HG02759 (cell line): ENCODE measurements around the gene WAPL.

ENCODE experiments used
- ATAC-seq: cut with Tn5 transposase; IDR thresholded peaks from one replicate; pipeline ENCODE4 v1.9.1; 2021; ENCODE audit warnings: mild to moderate bottlenecking, moderate library complexity; ENCODE audit not compliant: unreplicated experiment

WAPL gene

DNA sequence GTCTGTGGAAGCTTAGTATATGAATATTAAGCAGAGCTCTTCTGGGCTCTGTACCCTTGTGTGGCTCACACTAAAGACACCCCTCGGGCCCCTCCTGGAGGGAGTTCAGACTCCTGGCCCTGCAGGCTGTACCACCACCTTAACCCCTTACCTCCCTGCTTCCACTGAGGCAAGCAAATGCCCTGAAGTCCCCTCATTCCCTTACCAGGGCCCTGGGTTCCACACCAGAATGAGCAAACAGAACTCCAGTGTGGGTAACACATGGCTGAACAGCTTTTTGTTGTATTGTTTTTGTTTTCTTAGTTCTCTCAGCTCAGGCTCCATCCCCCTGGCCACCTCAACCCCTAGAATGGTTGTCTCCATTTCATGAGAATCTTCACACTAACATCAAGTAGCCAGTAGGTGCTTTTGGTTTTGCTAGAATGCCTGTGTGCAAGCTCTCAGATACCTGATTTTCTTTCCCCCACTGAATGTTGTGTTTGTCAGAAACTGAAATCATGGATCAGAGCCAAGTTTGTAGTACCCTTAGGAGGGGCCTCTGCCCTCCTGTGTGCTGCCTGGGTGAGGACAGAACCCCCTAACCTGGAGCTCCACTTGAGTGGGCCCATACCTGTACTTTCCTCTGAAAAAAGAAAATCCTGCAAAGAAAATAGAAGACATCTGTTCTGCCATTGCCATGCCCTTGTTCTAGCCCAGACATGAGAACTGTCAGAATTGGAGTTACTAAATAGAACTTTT lies 2.8 kb upstream of the WAPL start:
- no peak for ATAC-seq

DNA sequence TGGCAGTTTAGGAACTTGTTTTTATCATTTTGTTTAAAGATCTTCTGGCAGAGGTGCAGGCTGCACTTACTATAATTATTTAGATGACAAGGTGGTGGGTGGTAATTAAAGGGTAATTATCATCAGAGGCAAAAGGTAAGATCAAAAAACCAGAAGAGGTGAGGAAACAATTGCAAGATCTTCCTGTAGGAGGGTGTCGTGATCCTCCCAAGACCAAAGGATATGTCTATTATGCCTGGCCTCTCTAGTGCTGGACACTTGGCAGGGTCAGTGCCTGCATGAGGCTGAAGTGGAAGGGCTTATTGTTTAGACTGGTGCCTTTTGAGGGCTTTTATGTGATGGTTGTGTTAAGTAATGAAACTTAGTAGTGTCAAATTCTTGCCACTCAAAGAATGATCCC lies 1.8 kb upstream of the WAPL start:
- no peak for ATAC-seq

DNA sequence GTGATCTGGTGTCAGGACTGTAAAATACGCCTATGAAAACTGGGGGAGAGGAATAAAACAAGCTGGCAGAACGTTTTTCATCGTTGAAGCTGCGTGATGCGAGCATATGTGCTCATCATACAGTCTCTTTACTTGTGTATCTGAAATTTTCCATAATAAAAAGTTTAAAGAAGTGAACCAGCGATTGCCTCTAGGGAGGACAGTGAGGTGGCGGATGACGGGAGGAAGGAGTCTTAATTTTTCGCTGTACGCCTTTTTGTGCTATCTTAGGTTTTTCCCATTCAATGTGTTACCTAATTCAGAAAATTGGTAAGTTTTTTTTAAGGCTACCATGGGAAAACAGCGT lies 891 bp upstream of the WAPL start:
- no peak for ATAC-seq

DNA sequence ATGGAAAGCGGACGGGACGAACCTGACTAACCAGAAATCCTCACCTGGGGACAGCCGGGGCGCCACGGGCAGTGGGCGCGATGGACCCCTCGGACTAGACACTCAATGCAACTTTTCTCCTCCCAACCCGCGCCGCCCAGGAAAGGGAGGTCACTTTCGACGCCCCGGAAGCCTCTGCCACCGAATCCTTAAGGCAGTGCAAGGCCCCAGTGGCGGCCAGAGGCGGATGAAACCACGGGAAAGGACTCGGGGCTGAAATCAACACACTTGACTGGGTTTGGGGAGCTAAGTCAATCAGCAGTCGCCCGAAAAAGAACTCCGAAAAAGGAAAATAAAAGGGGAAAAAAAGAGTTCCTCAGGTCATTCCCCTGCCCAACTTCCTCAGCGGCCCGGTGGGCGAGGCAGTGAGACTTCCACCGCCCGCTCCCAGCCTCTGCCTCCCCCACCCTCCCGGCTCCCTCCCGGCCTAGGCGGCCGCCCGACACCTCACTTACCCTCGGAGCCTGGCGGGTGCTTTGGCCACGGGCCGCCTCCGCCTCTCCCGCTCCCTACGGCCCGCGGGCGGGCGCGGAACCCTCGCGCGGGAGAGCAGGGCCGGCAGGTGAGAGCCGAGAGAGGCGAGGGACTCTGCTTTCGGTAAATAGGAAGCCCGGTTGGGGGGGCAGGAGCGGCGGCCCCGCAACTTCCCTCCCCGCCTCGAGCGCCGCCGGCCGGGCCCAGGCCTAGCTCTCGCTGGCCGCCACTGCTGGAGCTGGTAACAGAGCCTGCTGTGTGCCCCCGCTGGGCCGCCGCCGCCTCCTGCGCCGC lies 518 bp downstream of the WAPL start:
- peak; percentile 29 for ATAC-seq

DNA sequence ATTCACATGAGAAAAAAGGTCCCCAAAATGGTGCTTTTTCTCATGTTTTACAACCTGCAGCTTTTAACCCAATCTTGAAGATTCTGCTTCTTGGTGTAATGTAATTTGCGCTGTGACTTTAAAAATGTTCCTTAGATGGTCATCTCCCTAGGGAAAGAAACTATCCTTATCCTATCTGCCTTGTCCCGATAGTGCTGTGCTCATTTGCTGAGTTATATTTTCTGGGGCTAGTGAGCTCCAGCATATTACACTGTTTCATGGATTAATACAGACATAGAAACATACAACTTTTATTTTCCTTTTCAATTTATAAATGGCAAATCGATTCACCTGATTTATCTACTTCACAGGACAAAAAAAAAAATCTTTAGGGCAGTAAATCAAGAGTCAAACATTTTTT lies 2.8 kb downstream of the WAPL start:
- no peak for ATAC-seq

DNA sequence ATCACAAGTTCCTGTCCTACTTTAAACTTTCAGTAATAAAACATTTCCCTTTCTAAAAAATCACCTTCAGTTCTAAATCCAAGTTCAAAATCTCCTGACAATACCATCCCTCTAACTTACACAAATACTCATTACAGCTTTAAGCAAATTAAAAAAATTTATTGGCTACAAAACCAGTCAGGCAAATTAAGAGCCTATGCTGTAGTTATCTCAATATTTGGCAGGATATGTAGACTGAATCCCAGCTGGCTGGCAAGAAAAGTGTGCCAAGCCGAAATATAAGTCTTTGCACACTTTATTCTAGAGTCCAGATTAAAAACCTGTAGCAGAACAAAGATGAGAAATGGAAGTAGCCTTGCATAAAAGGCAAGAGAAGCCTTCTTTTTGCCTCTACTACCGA lies 9.5 kb downstream of the WAPL start:
- ATAC-seq, result no peak

DNA sequence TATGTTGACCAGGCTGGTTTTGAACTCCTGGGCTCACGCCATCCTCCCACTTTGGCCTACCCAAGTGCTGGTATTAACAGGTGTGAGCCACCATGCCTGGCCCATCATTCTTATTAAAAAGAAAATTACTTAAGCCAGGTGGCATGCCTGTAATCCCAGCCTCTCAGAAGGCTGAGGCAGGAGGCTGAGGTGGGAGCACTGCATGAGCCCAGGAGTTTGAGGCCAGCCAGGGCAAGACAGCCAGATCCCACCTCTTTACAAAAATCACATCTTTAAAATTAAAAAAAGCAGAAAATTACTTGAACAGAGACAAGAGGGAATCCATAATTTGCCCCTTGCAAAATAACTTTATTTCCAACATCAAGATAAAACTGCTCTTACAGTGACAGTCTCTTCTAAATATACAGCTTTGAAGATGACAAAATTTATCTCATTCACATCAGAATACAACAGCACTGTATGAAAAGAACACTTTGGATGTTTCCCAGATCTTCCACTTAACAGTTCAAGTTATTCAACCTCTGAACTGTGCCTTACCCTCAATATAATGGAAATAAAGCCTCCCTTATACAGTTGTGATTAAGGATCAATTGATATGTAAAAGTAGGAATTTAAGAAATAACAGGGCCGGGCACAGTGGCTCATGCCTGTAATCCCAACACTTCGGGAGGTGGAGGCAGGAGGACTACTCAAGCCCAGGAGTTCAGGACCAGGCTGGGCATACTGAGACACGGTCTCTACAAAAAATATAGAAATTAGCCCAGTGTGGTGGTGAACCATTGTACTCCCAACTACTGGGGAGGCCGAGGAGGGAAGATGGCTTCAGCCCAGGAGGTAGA lies 10.3 kb downstream of the WAPL start:
- ATAC-seq, result no peak

DNA sequence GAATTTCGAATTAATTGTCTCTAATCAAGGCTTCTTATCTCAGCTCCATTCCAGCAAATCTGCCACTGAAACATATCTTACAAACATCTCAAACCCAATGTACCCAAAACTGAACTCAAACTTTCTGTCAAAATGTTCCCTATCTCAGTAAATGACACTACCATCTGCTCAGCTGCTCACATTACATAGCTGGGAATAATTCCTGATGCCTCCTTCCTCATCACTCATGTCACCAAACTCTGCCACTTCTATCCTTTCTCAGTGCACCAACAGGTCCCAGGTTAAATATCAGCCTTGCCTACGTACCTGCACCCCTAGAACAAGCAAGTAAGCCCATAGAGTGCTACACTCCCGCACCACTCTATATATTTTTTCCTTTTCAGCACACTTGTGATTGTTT lies 12.4 kb downstream of the WAPL start:
- no peak for ATAC-seq

DNA sequence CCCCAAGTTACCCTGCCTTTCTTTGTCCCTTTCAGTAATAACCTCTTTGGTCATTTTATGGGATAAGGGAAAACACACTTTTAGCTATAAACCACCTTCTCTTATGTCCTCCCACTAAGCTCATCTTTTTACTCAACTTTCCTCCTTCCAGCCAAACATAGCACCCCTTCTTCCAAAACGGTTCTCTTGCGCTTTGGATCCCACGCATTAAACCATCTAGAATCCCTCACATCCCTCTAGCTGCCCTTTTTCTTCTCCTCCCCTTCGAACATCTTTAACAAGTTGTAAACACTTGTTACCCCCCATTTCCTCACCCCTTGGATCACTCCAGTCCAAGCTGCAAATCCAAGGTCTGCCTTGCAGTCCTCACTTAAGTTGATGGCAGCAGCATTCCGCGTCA lies 13.4 kb downstream of the WAPL start:
- ATAC-seq, result no peak

DNA sequence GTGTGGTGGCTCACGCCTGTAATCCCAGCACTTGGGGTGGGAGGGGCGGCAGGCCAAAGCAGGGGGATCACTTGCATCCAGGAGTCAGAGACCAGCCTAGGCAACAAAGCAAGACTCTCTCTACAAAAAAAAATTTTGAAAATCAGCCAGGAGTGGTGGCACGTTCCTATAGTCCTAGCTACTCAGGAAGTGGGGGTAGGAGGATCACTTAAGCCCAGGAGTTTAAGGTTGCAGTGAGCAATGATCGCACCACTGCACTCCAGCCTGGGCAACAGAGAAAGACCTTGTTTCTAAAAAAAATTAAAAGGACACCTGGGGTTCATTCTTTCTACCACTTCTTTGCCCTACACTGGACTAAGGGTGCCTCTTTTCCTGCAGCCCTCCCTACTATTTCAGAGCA lies 15.1 kb downstream of the WAPL start:
- no peak for ATAC-seq

DNA sequence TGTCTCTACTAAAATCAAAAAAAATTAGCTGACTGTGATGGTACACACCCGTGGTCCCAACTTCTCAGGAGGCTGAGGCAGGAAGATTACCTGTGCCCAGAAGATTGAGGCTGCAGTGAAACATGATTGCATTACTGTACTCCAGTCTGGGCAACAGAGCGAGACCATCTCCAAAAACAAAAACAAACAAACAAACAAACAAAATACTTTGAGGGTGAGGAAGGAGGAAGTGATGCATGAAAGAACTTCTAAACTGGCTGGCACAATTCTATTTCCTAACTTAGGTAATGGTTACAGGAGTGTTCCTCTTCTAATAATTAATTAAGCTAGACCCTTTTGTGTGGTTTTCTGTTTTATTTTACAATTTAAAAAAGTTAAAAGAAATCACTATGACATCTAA lies 15.5 kb downstream of the WAPL start:
- ATAC-seq, result no peak

DNA sequence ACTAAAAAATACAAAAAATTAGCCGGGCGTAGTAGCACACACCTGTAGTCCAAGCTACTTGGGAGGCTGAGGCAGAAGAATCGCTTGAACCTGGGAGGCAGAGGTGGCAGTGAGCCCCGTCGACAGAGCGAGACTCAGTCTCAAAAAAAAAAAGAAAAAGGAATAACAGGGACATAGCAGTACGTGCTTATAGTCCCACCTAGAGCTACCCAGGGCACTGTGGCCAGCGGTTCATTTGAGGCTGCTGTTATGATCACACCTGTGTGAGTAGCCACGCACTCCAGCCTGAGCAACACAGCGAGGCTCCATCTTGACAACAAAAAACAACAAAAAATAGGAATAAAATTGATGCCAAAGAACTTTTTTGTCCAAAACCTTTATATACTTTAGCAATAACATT lies 17.1 kb downstream of the WAPL start:
- ATAC-seq, result no peak

DNA sequence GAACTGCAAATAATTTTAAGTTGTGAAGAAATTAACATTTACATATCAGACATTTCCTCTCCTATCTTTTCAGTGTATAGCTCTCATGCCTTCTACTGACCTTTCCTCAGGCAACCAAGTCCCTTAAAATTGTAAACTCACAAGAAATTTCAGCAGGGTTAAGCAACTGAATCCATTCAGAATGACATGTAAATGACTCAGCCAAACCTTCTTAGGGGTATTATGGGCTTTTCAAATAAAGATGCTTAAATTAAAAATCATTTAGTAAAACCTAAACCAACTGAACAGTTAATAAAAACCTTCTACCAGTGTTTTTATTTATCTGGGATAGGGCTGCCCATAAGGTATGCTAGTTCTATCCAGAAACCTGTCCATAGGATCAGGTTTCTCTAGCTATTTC lies 20.7 kb downstream of the WAPL start:
- ATAC-seq, result no peak

DNA sequence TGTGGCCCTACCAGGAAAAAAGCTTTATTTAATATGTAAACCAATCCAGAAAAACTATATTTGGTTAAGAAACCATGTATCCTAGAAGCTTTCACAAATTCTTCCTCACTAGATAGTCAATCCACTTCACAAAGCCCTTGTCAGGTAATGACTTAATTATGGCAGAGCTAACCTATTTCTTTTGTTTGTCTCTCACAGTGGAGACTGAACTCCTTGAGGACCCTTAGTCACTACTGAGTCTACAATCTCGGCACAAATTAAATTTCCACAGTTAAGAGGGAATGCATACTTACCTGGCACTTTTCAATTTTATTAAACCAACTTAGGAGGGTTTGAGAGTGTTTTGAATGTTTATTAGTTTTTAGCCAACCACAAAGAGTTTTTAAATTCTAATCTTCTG lies 23.0 kb downstream of the WAPL start:
- no peak for ATAC-seq

DNA sequence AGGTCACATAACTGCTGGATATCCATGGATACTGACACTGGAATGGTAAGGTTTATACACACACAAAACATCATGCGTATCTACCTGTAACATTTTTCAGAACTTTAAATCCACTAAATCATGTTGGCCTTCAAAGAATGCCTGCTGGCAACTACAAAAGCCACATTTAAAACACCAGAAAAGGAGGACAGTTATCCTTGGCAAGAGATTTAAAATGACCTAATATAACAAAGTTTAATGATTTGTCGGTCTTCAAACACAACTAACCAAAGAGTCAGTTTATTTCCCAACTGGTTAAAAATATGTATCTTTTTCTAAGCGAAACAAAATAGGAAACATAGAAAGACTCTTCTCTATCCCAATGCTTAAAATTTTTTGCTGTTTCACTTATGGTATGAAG lies 24.0 kb downstream of the WAPL start:
- no peak for ATAC-seq

DNA sequence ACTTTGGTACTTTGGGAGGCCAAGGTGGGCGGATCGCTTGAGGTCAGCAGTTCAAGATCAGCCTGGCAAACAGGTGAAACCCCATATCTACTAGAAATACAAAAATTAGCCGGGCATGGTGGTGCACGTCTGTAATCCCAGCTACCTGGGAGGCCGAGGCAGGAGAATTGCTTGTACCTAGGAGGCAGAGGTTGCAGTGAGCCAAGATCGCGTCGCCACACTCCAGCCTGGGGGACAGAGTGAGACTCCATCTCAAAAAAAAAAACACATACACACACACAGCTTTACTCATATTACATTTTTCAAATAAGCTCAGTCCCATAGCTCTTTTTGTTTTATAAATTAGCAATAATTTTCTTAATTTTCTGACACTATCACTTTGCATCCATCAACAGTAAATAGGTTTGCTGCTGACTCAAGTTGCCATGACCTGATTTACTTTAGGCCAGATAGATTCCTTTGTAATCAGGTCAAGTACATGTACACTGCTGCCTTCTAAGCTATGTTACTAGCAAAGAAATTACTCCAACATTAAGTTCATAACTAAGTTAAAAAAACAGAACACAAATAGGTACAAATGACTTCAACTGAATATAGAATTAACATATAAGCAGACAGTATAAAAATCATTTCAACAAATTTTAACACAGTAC lies 31.5 kb downstream of the WAPL start:
- no peak for ATAC-seq

DNA sequence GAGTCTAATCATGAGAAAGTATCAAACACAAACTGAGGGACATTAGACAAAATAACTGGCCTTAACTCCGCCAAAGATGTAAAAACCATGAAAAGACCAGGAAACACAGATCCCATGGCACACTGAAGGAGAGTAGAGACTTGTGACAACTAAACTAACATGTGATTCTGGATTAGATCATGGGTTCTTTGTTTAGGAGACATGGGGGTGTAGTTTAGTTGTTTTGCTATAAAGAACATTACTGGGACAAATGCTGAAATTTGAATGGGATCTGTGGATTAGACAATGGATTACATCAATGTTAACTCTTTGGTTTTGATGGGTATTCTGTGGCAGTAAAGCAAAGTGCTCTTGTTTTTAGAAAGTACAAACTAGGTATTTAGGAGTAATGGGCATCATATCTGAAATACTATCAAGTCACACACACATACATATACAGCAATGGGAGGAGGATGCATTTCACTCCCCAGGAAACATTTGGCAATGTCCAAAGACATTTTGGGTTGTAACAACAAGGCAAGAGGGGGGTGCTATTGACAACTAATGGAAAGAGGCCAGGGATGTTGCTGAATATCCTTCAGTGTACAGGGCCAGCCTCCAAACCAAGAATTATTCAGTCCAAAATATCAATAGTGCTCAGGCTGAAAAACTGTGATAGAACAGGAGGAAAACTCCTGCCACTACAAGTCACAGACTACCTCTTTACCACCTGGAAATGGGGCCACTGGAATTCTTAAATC lies 32.4 kb downstream of the WAPL start:
- ATAC-seq, result no peak

DNA sequence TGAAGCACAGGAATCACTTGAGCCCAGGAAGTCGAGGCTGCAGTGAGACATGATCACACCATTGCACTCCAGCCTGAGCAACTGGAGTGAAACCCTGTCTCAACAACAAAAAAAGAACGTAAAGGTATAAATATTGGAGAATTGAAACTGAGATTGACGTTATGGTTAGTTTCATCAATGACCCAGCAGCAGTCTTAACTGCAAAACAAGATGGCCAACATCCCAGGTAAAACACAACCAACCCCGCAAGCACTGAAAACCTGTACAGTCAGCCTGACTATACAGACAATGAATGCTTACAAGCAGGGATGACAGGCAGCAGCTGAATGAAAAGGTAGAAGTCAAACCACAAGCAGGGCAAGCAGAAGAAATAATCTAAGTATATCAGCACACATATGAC lies 34.7 kb downstream of the WAPL start:
- peak; percentile 55 for ATAC-seq

DNA sequence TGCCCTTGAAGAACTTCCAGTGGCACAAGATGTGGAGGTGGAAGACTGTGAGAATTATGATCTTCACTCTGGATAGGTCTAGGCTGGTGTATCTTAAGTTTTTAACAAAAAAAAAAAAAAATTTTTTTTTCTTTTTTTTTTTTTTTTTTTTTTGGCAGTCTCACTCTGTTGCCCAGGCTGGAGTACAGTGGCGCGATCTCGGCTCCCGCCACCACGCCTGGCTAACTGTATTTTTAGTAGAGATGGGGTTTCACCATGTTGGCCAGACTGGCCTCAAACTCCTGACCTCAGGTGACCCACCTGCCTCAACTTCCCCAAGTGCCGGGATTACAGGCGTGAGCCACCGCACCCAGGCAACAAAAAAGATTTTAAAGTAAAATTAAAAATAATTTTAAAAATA lies 37.9 kb downstream of the WAPL start:
- no peak for ATAC-seq

DNA sequence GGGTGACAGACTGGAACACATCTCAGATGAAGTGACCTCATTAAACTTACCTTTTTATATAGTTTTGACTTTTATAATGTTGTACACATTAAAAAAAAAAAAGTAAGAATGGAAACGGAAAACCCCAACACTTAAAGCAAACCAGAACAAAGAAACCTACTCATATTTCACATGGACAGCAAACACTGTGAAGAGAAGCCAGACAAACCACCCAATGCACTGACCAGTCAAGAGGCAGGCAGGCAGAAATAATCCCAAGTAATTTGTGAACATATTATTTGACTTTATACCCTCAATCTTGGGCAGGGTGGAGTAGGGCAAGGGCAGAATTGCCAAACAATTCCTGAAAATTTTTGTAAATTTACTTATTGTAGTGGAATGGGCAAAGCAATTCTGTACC lies 39.8 kb downstream of the WAPL start:
- ATAC-seq, result no peak

DNA sequence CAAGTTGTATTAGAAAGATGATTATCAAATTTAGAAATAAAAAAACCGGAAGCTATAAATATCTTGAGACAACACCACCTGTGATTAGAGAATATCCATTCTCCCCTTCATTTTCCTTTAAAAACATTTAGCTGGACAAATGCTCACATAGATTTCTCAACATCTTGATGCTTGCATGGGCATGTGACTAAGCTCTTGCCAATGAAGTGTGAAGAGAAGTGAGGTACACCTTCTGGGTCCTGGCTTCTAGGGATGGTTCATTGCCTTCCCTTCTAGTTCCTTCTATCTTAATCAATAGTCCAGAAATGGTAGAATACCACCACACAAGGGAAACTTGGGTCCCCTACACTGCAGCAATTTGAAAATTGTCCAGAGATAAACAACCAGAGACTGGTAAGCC lies 41.0 kb downstream of the WAPL start:
- ATAC-seq, result no peak
